ENCODE data around the gene UBAC2. TPM values are rescaled to one million over a fixed set of nuclear protein-coding genes. Genes with fewer than 3 reads are reported as not detected.

The UBAC2 gene
- total RNA-seq, 1 donor from 2014 or later, result 57.7 TPM

DNA sequence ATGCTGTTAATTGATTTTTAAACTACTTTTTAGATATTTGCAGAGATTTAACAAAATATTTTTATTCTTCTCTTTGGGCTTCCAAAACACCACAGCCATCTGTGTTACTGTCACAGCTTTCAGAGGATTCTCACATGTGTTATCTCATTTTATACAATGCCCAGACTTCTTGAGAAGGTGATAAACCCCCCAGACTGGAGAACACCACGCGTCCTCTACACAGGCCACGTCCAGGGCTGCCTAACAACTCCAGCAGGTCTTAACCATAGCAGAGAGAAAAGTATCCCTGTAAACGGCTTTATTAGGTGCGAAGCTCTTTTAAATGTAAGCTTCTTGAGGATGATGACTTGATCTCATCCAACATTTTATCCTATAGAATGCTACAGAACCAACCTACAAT is 104.5 kb downstream of the UBAC2 start:
- TF ChIP-seq, protein P1, sequence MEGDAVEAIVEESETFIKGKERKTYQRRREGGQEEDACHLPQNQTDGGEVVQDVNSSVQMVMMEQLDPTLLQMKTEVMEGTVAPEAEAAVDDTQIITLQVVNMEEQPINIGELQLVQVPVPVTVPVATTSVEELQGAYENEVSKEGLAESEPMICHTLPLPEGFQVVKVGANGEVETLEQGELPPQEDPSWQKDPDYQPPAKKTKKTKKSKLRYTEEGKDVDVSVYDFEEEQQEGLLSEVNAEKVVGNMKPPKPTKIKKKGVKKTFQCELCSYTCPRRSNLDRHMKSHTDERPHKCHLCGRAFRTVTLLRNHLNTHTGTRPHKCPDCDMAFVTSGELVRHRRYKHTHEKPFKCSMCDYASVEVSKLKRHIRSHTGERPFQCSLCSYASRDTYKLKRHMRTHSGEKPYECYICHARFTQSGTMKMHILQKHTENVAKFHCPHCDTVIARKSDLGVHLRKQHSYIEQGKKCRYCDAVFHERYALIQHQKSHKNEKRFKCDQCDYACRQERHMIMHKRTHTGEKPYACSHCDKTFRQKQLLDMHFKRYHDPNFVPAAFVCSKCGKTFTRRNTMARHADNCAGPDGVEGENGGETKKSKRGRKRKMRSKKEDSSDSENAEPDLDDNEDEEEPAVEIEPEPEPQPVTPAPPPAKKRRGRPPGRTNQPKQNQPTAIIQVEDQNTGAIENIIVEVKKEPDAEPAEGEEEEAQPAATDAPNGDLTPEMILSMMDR (IDR thresholded peaks at IDR 0.05), result no peak
- no peak for TF ChIP-seq POLR2A (IDR thresholded peaks at IDR 0.05)
- TF ChIP-seq POLR2AphosphoS5 (IDR thresholded peaks at IDR 0.05; ENCODE audit: insufficient read depth in 1 of 2, low read depth in 1 of 2), result no peak
- Histone ChIP-seq H3K27ac (no peak overlapping the region), H3K36me3 (no peaks in the 10 kb centered on the region), H3K4me3 (peak overlapping the region in 1 of 2 donors; percentile 13), H3K4me1 (peaks cover 16% of the 10 kb centered on the region), H3K27me3 (no peaks in the 10 kb centered on the region), H3K9me3 (no peaks in the 10 kb centered on the region)
- DNase-seq (ENCODE audit: extremely low spot score in 2 of 2), result no peak
- intact Hi-C loops (cut with DNase I), result no loop called here

DNA sequence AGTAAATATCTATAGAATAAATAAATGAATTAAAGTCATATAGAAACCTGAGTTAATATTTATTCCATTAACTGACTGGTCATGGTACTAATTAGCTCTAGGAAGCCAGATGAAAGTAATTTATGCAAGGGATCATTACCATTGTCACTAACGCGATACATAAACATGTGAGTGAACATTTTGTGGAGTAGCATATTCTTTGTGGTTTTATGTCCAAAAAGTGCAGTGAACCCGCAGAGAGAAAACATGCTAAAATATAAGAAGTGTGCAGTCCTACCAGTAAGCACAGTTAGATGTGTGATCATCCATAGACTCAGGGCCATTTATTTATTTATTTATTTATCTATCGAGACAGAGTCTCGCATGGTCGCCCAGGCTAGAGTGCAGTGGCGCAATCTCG is 104.9 kb downstream of the UBAC2 start:
- intact Hi-C loops (cut with DNase I), result no loop called here
- no peak for TF ChIP-seq POLR2AphosphoS5 (IDR thresholded peaks at IDR 0.05; ENCODE audit: insufficient read depth in 1 of 2, low read depth in 1 of 2)
- TF ChIP-seq, protein P1 (IDR thresholded peaks at IDR 0.05), result no peak
- no peak for TF ChIP-seq POLR2A (IDR thresholded peaks at IDR 0.05)
- H3K27me3 ChIP-seq, result no peaks in the 10 kb centered on the region
- DNase-seq (ENCODE audit: extremely low spot score in 2 of 2), result no peak
- H3K9me3 ChIP-seq, result no peaks in the 10 kb centered on the region
- peak overlapping the region in 1 of 2 donors; percentile 13 for H3K4me3 ChIP-seq
- no peaks in the 10 kb centered on the region for H3K36me3 ChIP-seq
- peaks cover 20% of the 10 kb centered on the region for H3K4me1 ChIP-seq
- H3K27ac ChIP-seq, result peak overlapping the region; percentile 28

GRCh38 chr13:99307247-99307646 is 106.6 kb downstream of the UBAC2 start, which contains the start of gene GPR183:
TSS of gene GPR183 (minus strand) at chr13:99307399. CDS start at chr13:99296145, 11,254 bp downstream.
- no peaks in the 10 kb centered on the region for H3K27me3 ChIP-seq
- TF ChIP-seq POLR2AphosphoS5 (IDR thresholded peaks at IDR 0.05; ENCODE audit: insufficient read depth in 1 of 2, low read depth in 1 of 2), result no peak
- TF ChIP-seq POLR2A (IDR thresholded peaks at IDR 0.05), result peak in 1 of 2 donors; percentile 30
- DNase-seq (ENCODE audit: extremely low spot score in 2 of 2), result no peak
- peak within 1 kb of the TSS; percentile 64 for H3K27ac ChIP-seq
- peak within 1 kb of the TSS in 1 of 2 donors; percentile 13 for H3K4me3 ChIP-seq
- H3K4me1 ChIP-seq, result peaks cover 25% of the 10 kb centered on the region
- no peaks in the 10 kb centered on the region for H3K9me3 ChIP-seq
- intact Hi-C loops (cut with DNase I), result no loop called here
- no peaks in the 10 kb centered on the region for H3K36me3 ChIP-seq

DNA sequence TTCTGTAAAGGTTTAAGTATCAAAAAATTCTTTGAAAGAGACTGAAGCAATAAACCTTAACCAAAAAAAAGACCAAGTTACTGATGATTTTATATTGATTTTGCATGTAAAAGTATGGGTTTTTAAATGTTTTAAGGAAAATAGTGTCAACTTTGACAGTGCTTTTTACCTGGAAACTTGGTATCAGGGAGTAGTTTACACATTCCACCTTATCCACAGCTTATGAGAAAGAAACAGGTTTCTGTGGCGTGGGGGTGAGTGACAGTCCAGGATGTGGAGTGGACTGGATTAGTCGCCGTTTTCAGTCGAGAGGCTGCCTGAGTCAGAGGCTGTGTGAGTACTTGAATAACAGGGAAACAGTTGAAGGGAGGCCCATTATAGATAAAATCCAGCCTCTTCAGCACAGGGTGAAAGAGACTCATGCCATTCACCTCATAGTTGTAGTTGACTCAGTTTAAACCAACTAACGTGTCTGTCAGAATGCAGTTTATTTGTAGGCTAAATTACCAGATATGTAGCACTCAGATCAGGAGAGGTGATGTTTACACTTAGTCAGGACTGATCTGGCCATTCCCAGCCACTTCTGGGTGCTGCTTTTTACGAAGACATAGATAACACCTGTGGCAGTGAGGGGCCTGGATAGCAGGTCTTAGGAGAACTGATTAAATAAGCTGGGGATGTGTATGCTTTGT is 107.1 kb downstream of the UBAC2 start:
- no peaks in the 10 kb centered on the region for H3K9me3 ChIP-seq
- no peak overlapping the region for H3K4me3 ChIP-seq
- TF ChIP-seq POLR2AphosphoS5 (IDR thresholded peaks at IDR 0.05; ENCODE audit: insufficient read depth in 1 of 2, low read depth in 1 of 2), result no peak
- TF ChIP-seq POLR2A (IDR thresholded peaks at IDR 0.05), result no peak
- TF ChIP-seq, protein P1 (IDR thresholded peaks at IDR 0.05), result no peak
- intact Hi-C loops (cut with DNase I), result no loop called here
- H3K27me3 ChIP-seq, result no peaks in the 10 kb centered on the region
- peak overlapping the region; percentile 64 for H3K27ac ChIP-seq
- peaks cover 31% of the 10 kb centered on the region for H3K4me1 ChIP-seq
- DNase-seq (ENCODE audit: extremely low spot score in 2 of 2), result no peak
- H3K36me3 ChIP-seq, result no peaks in the 10 kb centered on the region

GRCh38 chr13:99308471-99309087 is 107.9 kb downstream of the UBAC2 start:
- Histone ChIP-seq H3K27ac (peak overlapping the region; percentile 64), H3K27me3 (no peaks in the 10 kb centered on the region), H3K36me3 (no peaks in the 10 kb centered on the region), H3K4me1 (peaks cover 38% of the 10 kb centered on the region), H3K9me3 (no peaks in the 10 kb centered on the region), H3K4me3 (no peak overlapping the region)
- intact Hi-C loops (cut with DNase I), result no loop called here
- TF ChIP-seq, protein P1 (IDR thresholded peaks at IDR 0.05), result no peak
- TF ChIP-seq POLR2AphosphoS5 (IDR thresholded peaks at IDR 0.05; ENCODE audit: insufficient read depth in 1 of 2, low read depth in 1 of 2) (peak in 1 of 2 donors; percentile 22), POLR2A (IDR thresholded peaks at IDR 0.05) (no peak)
- no peak for DNase-seq (ENCODE audit: extremely low spot score in 2 of 2)
